Measurements from ENCODE around the gene SF3A2.

SF3A2 gene

GRCh38 chr19:2255112-2255845 is 18.7 kb downstream of the SF3A2 start:
- DNase-seq = no peak

- no peak for DNase-seq
These were observed 19.5 kb downstream of the SF3A2 start, which contains the start of gene JSRP1 for GRCh38 chr19:2255982-2256685. Gene JSRP1 (minus strand): TSS chr19:2256417. CDS start chr19:2255314, 1,103 bp downstream.

GRCh38 chr19:2259336-2259735 is 22.7 kb downstream of the SF3A2 start:
- no peak for DNase-seq

GRCh38 chr19:2260341-2260805 is 23.7 kb downstream of the SF3A2 start:
- no peak for DNase-seq

- no peak for DNase-seq
These were observed 25.0 kb downstream of the SF3A2 start for GRCh38 chr19:2261438-2262172.

GRCh38 chr19:2266183-2266993 is 29.8 kb downstream of the SF3A2 start:
- no peak for DNase-seq

- DNase-seq = no peak
These were observed 31.8 kb downstream of the SF3A2 start for GRCh38 chr19:2268480-2268830.

- DNase-seq = no peak
These were observed 32.2 kb downstream of the SF3A2 start for GRCh38 chr19:2268861-2269243.

GRCh38 chr19:2269244-2270156 is 32.9 kb downstream of the SF3A2 start:
- peak; percentile 71 for DNase-seq

GRCh38 chr19:2270157-2270422 is 33.5 kb downstream of the SF3A2 start:
- no peak for DNase-seq

GRCh38 chr19:2270423-2271233 is 34.0 kb downstream of the SF3A2 start:
- no peak for DNase-seq

- DNase-seq = no peak
These were observed 34.8 kb downstream of the SF3A2 start for GRCh38 chr19:2271234-2272103.

GRCh38 chr19:2273356-2274184 is 36.9 kb downstream of the SF3A2 start:
- DNase-seq = no peak

GRCh38 chr19:2274185-2274711 is 37.6 kb downstream of the SF3A2 start:
- DNase-seq = no peak

GRCh38 chr19:2274931-2275535 is 38.4 kb downstream of the SF3A2 start:
- DNase-seq = no peak

- no peak for DNase-seq
These were observed 39.2 kb downstream of the SF3A2 start for GRCh38 chr19:2275588-2276428.

- DNase-seq = no peak
These were observed 39.9 kb downstream of the SF3A2 start for GRCh38 chr19:2276429-2276986.

Measured in NCI-H748 treated with DMSO at 0.1 percent for 48 hours (cell line).